ENCODE data around the gene GIMAP6. TPM values are rescaled to one million over a fixed set of nuclear protein-coding genes. Genes with fewer than 3 reads are reported as not detected.
"Not testable (repeated sequence)": the region's sequence is repeated elsewhere in the genome, so short reads cannot be mapped to it uniquely, and the experiment has no call there.

The GIMAP6 gene
- total RNA-seq, 1 donor from 2014 or later = not detected

DNA sequence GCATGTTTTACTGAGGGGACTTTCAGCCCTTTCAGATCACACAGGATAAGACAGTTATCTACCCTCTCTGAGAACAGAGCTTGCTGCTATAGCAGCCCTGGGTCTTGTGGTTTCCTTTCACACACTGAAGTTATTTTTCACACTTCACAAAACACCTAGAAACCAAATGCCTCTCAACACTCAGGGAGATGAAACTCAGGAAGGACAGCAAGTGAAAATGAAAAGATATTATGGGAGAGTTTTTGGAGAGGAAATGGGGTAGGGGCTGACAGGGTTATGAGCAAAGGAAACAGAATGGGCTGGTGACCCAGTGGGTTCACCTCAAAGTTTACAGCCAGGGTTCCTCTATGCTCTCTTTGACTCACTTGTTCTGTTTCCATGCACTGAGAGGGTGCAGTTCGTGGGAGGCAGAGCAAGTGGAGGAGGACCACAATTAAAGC lies 36.3 kb upstream of the GIMAP6 start:
- Histone ChIP-seq H3K36me3 (ENCODE audit: control insufficient read depth, insufficient read depth, low read length) (no peaks in the 10 kb centered on the region), H3K27me3 (ENCODE audit: control insufficient read depth, insufficient read depth, low read length) (no peaks in the 10 kb centered on the region), H3K4me3 (ENCODE audit: low read depth, low read length) (no peak overlapping the region)
- DNase-seq (ENCODE audit: low read depth) (no peak), FAIRE-seq (no peak)
- TF ChIP-seq CTCF (IDR thresholded peaks at IDR 0.05; ENCODE audit: insufficient read depth, low read length, severe bottlenecking) = no peak

GRCh38 chr7:150666412-150666811 lies 34.2 kb upstream of the GIMAP6 start:
- Histone ChIP-seq H3K27me3 (ENCODE audit: control insufficient read depth, insufficient read depth, low read length) (no peaks in the 10 kb centered on the region), H3K4me3 (ENCODE audit: low read depth, low read length) (no peak overlapping the region), H3K36me3 (ENCODE audit: control insufficient read depth, insufficient read depth, low read length) (no peaks in the 10 kb centered on the region)
- no peak for TF ChIP-seq CTCF (IDR thresholded peaks at IDR 0.05; ENCODE audit: insufficient read depth, low read length, severe bottlenecking)
- no peak for DNase-seq (ENCODE audit: low read depth)
- FAIRE-seq = no peak

GRCh38 chr7:150665896-150666295 lies 33.7 kb upstream of the GIMAP6 start:
- no peak for DNase-seq (ENCODE audit: low read depth)
- no peak for TF ChIP-seq CTCF (IDR thresholded peaks at IDR 0.05; ENCODE audit: insufficient read depth, low read length, severe bottlenecking)
- Histone ChIP-seq H3K4me3 (ENCODE audit: low read depth, low read length) (no peak overlapping the region), H3K36me3 (ENCODE audit: control insufficient read depth, insufficient read depth, low read length) (no peaks in the 10 kb centered on the region), H3K27me3 (ENCODE audit: control insufficient read depth, insufficient read depth, low read length) (no peaks in the 10 kb centered on the region)
- no peak for FAIRE-seq

- TF ChIP-seq CTCF (IDR thresholded peaks at IDR 0.05; ENCODE audit: insufficient read depth, low read length, severe bottlenecking) = no peak
- Histone ChIP-seq H3K36me3 (ENCODE audit: control insufficient read depth, insufficient read depth, low read length) (no peaks in the 10 kb centered on the region), H3K4me3 (ENCODE audit: low read depth, low read length) (no peak overlapping the region), H3K27me3 (ENCODE audit: control insufficient read depth, insufficient read depth, low read length) (no peaks in the 10 kb centered on the region)
- FAIRE-seq (no peak), DNase-seq (ENCODE audit: low read depth) (no peak)
Measured at GRCh38 chr7:150665089-150665748, 33.0 kb upstream of the GIMAP6 start.

DNA sequence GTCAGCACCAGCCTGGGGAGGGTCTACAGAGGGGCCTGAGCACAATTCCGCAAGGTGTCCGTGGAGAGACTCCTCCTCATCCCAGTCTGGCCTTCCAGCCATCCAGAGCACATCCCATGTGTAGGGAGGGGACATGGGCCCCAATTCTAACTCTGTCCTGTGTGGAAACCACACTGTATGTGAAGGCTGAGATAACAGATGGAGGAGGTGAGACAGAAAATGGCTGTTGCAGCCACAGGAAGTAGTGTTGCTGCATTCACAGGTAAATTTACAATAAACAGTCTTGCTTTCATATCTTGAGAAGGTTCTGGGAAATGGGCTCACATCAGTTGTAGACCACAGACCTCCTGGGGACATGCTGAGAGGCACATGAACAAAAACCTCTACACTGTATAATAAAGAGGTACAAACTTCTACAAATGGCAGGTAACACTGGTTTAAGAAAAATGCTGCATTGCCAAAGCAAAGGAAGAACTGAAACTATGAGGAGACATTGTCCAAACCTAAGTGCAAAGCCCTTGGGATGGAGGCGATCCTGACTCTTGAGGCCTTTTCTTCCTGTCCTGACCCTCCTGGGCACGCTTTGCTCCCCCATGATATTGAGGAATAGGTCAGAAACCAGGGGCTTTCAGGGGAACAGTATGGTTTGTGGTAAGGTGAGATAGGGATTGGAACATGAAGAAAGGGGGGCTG lies 31.8 kb upstream of the GIMAP6 start:
- FAIRE-seq = no peak

GRCh38 chr7:150662821-150663220 lies 30.6 kb upstream of the GIMAP6 start:
- H3K36me3 ChIP-seq (ENCODE audit: control insufficient read depth, insufficient read depth, low read length); FAIRE-seq; H3K27me3 ChIP-seq (ENCODE audit: control insufficient read depth, insufficient read depth, low read length); DNase-seq (ENCODE audit: low read depth); H3K4me3 ChIP-seq (ENCODE audit: low read depth, low read length): not testable (repeated sequence)

More for the DNA sequence above, 31.8 kb upstream of the GIMAP6 start:
- H3K36me3 ChIP-seq (ENCODE audit: control insufficient read depth, insufficient read depth, low read length) = no peaks in the 10 kb centered on the region
- TF ChIP-seq CTCF (IDR thresholded peaks at IDR 0.05; ENCODE audit: insufficient read depth, low read length, severe bottlenecking) = no peak
- DNase-seq (ENCODE audit: low read depth) = no peak
- H3K27me3 ChIP-seq (ENCODE audit: control insufficient read depth, insufficient read depth, low read length) = no peaks in the 10 kb centered on the region
- no peak overlapping the region for H3K4me3 ChIP-seq (ENCODE audit: low read depth, low read length)
